Hepatocyte (in vitro differentiated cells): ENCODE results near the gene TSPAN32. TPM values are rescaled to one million over a fixed set of nuclear protein-coding genes. Genes with fewer than 3 reads are reported as not detected.

Source experiments
- DNase-seq: peaks from one replicate; pipeline ENCODE4 v3.0.0-alpha.2; 2016; ENCODE audit warnings: low spot score
- H2AFZ ChIP-seq: fragments of 200-600 bp; sonication (generic); 2 replicates; pipeline ENCODE4 v1.6.0; 2016; ENCODE audit warnings: antibody characterized with exemption, mild to moderate bottlenecking
- H3K27ac ChIP-seq: fragments of 200-600 bp; sonication (generic); 2 replicates; pipeline ENCODE4 v1.5.1; 2016; ENCODE audit warnings: mild to moderate bottlenecking
- H3K27me3 ChIP-seq: fragments of 200-600 bp; sonication (generic); 2 replicates; pipeline ENCODE4 v1.6.1; 2016
- H3K36me3 ChIP-seq: fragments of 200-600 bp; sonication (generic); replicated peaks from 2 replicates; pipeline ENCODE4 v1.5.1; 2016; ENCODE audit warnings: low read depth; ENCODE audit not compliant: insufficient read depth
- H3K4me1 ChIP-seq: fragments of 200-600 bp; sonication (generic); 2 replicates; pipeline ENCODE4 v1.5.1; 2016; ENCODE audit warnings: mild to moderate bottlenecking, moderate library complexity; ENCODE audit not compliant: insufficient read depth
- H3K4me2 ChIP-seq: fragments of 200-600 bp; sonication (generic); 2 replicates; pipeline ENCODE4 v1.6.0; 2016
- H3K4me3 ChIP-seq: fragments of 200-600 bp; sonication (generic); 2 replicates; pipeline ENCODE4 v1.5.1; 2016; ENCODE audit warnings: mild to moderate bottlenecking
- H3K79me2 ChIP-seq: fragments of 200-600 bp; sonication (generic); 2 replicates; pipeline ENCODE4 v1.6.0; 2017; ENCODE audit warnings: mild to moderate bottlenecking
- H3K9me2 ChIP-seq: fragments of 200-600 bp; sonication (generic); replicated peaks from 2 replicates; pipeline ENCODE4 v1.6.0; 2017; ENCODE audit warnings: mild to moderate bottlenecking; ENCODE audit not compliant: insufficient read depth
- H3K9me3 ChIP-seq: fragments of 200-600 bp; sonication (generic); 2 replicates; pipeline ENCODE4 v1.5.1; 2016; ENCODE audit warnings: low read depth, mild to moderate bottlenecking
- H4K20me1 ChIP-seq: fragments of 200-600 bp; sonication (generic); 2 replicates; pipeline ENCODE4 v1.6.0; 2016; ENCODE audit warnings: mild to moderate bottlenecking; ENCODE audit not compliant: insufficient read depth, poor library complexity, severe bottlenecking
- CTCF ChIP-seq: fragments of 200-600 bp; sonication (generic); IDR thresholded peaks from 2 replicates; pipeline ENCODE4 v1.5.1; 2016; ENCODE audit warnings: antibody characterized with exemption, mild to moderate bottlenecking; ENCODE audit not compliant: poor library complexity
- EZH2 ChIP-seq: fragments of 200-600 bp; sonication (generic); IDR thresholded peaks from 2 replicates; pipeline ENCODE4 v1.6.1; 2016; ENCODE audit warnings: antibody characterized with exemption, mild to moderate bottlenecking, borderline replicate concordance
- EZH2phosphoT487 ChIP-seq: fragments of 200-600 bp; sonication (generic); IDR thresholded peaks from one replicate; pipeline ENCODE4 v1.6.1; 2018; ENCODE audit warnings: antibody characterized with exemption, mild to moderate bottlenecking, low read depth, moderate library complexity; ENCODE audit not compliant: unreplicated experiment, severe bottlenecking
- WGBS: methylation state at CpG from one replicate; pipeline ENCODE4 v1.1.6; 2016; ENCODE audit warnings: low lambda C conversion rate; ENCODE audit errors: missing lambda C conversion rate; 5-methylcytosine and 5-hydroxymethylcytosine counted together
- polyA plus RNA-seq: library from polyadenylated mRNA; unstranded; fragments of >200 nt; fragmentation: Nextera tagmentation; extraction: Ambion mirVana; gene quantifications from 2 replicates; pipeline ENCODE4 v1.2.1, GENCODE V29; 2016
- total RNA-seq: library from RNA; depleted of rRNA; stranded (reverse); fragments of >200 nt; gene quantifications from 2 replicates; pipeline ENCODE4 v1.2.3, GENCODE V29; 2014

Gene TSPAN32
- total and polyA plus RNA-seq, 2 experiments from 2014 or later: 1.5 to 4.8 TPM

- 85% methylated on average over 12 of the region's 12 CpGs for WGBS
Measured at GRCh38 chr11:2267306-2267850, 34.4 kb upstream of the TSPAN32 start.

GRCh38 chr11:2267851-2268728 is 33.7 kb upstream of the TSPAN32 start:
- no peaks in the 10 kb centered on the region for H3K9me2 ChIP-seq
- H3K79me2 ChIP-seq: no peaks in the 10 kb centered on the region
- no peak overlapping the region for H3K27ac ChIP-seq
- no peak overlapping the region for H2AFZ ChIP-seq
- WGBS: 80% methylated on average over 26 of the region's 26 CpGs
- no peak for TF ChIP-seq EZH2
- TF ChIP-seq CTCF: no peak
- TF ChIP-seq EZH2phosphoT487: no peak
- no peak for DNase-seq
- no peaks in the 10 kb centered on the region for H3K9me3 ChIP-seq
- H3K27me3 ChIP-seq: peaks cover 32% of the 10 kb centered on the region
- peaks cover 12% of the 10 kb centered on the region for H3K4me1 ChIP-seq
- no peak overlapping the region for H3K4me3 ChIP-seq
- no peaks in the 10 kb centered on the region for H3K36me3 ChIP-seq
- H3K4me2 ChIP-seq: peak overlapping the region; percentile 93
- H4K20me1 ChIP-seq: no peaks in the 10 kb centered on the region

More at GRCh38 chr11:2267306-2267850, 34.4 kb upstream of the TSPAN32 start:
- Histone ChIP-seq H3K4me3 (no peak overlapping the region), H2AFZ (no peak overlapping the region), H3K27ac (no peak overlapping the region), H3K4me2 (no peak overlapping the region), H3K79me2 (no peaks in the 10 kb centered on the region), H3K9me3 (no peaks in the 10 kb centered on the region), H3K36me3 (no peaks in the 10 kb centered on the region), H3K4me1 (peaks cover 12% of the 10 kb centered on the region), H3K27me3 (peaks cover 29% of the 10 kb centered on the region), H4K20me1 (no peaks in the 10 kb centered on the region), H3K9me2 (no peaks in the 10 kb centered on the region)
- DNase-seq: no peak
- TF ChIP-seq EZH2 (no peak), EZH2phosphoT487 (no peak), CTCF (no peak)

GRCh38 chr11:2268729-2269600 is 32.8 kb upstream of the TSPAN32 start:
- H3K9me2 ChIP-seq: no peaks in the 10 kb centered on the region
- peak overlapping the region; percentile 52 for H3K4me3 ChIP-seq
- 1% methylated on average over 40 of the region's 89 CpGs for WGBS
- H3K9me3 ChIP-seq: no peaks in the 10 kb centered on the region
- TF ChIP-seq EZH2phosphoT487 (no peak), CTCF (no peak), EZH2 (no peak)
- H3K36me3 ChIP-seq: no peaks in the 10 kb centered on the region
- no peaks in the 10 kb centered on the region for H4K20me1 ChIP-seq
- H3K27ac ChIP-seq: peak overlapping the region; percentile 60
- H3K27me3 ChIP-seq: peaks cover 32% of the 10 kb centered on the region
- H2AFZ ChIP-seq: peak overlapping the region; percentile 65
- H3K79me2 ChIP-seq: no peaks in the 10 kb centered on the region
- peak; percentile 79 for DNase-seq
- peak overlapping the region; percentile 93 for H3K4me2 ChIP-seq
- peaks cover 12% of the 10 kb centered on the region for H3K4me1 ChIP-seq
